HEK293 (cell line): Measurements from ENCODE around the gene SPAG8.

Experiments used
- MYNN ChIP-seq: fragments of 450-650 bp; formaldehyde crosslinking; IDR thresholded peaks from 2 replicates; pipeline ENCODE4 v1.5.1; 2016; ENCODE audit warnings: missing biosample characterization, missing genetic modification characterization, borderline replicate concordance
- YY1 ChIP-seq: fragments of 450-650 bp; formaldehyde crosslinking; IDR thresholded peaks from 2 replicates; pipeline ENCODE4 v1.5.1; 2018; ENCODE audit warnings: missing biosample characterization, missing genetic modification characterization
- ZBTB20 ChIP-seq: fragments of 450-650 bp; formaldehyde crosslinking; IDR thresholded peaks from 2 replicates; pipeline ENCODE4 v1.5.1; 2016; ENCODE audit warnings: missing biosample characterization, missing genetic modification characterization
- ZNF561 ChIP-seq: fragments of 450-650 bp; IDR thresholded peaks from 2 replicates; pipeline ENCODE4 v1.5.1; 2018; ENCODE audit warnings: missing biosample characterization, missing genetic modification characterization, borderline replicate concordance
- TF ChIP-seq, protein P1 (sequence below): fragments of 450-650 bp; formaldehyde crosslinking; IDR thresholded peaks from 2 replicates; pipeline ENCODE4 v1.5.1; 2016; ENCODE audit warnings: missing biosample characterization, missing genetic modification characterization
- TF ChIP-seq, protein P2 (sequence below): fragments of 450-650 bp; formaldehyde crosslinking; IDR thresholded peaks from 2 replicates; pipeline ENCODE4 v1.5.1; 2016; ENCODE audit warnings: missing biosample characterization, missing genetic modification characterization

DNA sequence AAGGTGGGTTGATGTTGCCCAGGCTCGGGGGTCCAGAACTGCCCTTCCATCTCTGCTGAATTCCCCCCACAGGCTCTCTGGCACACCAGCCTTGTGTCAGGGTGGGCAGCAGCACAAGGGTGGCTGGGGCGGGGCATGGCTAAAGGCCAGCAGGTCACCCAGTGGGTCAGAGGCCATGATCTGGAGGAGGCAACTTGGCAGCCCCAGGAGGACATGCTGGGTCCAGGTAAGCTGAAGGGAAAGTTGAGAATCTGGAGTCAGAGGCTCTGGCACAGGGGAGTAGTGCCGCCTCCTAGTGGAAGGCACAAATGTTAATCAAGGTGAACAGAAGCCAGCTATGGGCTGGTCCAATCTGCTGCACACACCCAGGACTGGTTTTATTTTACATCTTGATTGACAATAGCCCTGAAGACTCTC lies 23.2 kb upstream of the SPAG8 start:
- TF ChIP-seq ZNF561 (tag by site-specific recombination) = no peak
- TF ChIP-seq, protein P1, sequence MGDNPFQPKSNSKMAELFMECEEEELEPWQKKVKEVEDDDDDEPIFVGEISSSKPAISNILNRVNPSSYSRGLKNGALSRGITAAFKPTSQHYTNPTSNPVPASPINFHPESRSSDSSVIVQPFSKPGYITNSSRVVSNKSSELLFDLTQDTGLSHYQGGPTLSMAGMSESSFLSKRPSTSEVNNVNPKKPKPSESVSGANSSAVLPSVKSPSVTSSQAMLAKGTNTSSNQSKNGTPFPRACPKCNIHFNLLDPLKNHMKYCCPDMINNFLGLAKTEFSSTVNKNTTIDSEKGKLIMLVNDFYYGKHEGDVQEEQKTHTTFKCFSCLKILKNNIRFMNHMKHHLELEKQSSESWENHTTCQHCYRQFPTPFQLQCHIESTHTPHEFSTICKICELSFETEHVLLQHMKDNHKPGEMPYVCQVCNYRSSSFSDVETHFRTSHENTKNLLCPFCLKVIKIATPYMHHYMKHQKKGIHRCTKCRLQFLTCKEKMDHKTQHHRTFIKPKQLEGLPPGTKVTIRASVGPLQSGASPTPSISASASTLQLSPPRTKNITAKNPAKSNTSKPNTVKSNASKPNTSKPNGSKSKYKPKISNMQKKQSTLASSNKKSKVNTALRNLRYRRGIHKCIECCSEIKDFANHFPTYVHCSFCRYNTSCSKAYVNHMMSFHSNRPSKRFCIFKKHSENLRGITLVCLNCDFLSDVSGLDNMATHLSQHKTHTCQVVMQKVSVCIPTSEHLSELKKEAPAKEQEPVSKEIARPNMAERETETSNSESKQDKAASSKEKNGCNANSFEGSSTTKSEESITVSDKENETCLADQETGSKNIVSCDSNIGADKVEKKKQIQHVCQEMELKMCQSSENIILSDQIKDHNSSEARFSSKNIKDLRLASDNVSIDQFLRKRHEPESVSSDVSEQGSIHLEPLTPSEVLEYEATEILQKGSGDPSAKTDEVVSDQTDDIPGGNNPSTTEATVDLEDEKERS (tag by site-specific recombination) = no peak
- no peak for TF ChIP-seq MYNN (tag by site-specific recombination)
- TF ChIP-seq, protein P2, sequence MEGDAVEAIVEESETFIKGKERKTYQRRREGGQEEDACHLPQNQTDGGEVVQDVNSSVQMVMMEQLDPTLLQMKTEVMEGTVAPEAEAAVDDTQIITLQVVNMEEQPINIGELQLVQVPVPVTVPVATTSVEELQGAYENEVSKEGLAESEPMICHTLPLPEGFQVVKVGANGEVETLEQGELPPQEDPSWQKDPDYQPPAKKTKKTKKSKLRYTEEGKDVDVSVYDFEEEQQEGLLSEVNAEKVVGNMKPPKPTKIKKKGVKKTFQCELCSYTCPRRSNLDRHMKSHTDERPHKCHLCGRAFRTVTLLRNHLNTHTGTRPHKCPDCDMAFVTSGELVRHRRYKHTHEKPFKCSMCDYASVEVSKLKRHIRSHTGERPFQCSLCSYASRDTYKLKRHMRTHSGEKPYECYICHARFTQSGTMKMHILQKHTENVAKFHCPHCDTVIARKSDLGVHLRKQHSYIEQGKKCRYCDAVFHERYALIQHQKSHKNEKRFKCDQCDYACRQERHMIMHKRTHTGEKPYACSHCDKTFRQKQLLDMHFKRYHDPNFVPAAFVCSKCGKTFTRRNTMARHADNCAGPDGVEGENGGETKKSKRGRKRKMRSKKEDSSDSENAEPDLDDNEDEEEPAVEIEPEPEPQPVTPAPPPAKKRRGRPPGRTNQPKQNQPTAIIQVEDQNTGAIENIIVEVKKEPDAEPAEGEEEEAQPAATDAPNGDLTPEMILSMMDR (tag by site-specific recombination) = no peak
- TF ChIP-seq YY1 (tag by site-specific recombination) = no peak
- no peak for TF ChIP-seq ZBTB20
